ENCODE results near the gene HS1BP3.

Gene HS1BP3

DNA sequence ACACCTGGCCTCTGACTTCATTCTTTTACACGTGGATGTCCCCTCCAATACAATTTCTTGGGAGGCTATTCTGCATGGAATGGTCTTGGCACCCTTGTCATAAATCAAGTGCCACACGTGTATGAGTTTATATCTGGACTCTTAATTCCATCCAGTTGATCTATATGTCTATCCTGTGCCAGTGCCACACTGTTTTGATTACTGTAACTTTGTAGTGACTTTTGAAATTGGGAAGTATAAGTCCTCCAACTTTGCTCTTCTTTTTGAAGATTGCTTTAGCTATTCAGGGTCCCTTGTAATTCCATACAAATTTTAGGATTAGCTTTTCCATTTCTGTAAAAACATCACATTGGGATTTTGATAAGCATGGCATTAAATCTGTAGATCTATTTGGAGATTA lies 43.5 kb downstream of the HS1BP3 start:
- no peak for FAIRE-seq
- DNase-seq (ENCODE audit: insufficient read length, low spot score), result no peak

DNA sequence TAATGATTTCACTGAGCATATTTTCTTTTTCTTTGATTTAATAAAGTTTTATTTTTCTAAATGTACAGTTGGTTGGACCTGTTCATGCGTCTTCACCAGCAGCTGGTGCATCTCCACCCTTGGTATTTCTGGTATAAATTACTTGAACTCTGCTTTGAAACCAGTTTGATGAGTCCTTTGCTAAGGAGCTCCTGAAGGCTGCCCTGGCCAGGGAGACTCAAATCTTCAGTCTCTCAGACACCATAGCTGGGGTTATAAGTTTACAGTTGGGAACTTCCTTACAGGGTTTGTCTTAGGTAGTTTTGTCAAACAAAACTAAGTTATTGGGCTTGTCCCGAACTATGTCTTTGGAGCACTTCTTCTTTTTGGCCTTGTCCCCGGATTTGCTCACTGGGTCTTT lies 44.7 kb downstream of the HS1BP3 start:
- DNase-seq (ENCODE audit: insufficient read length, low spot score) (no peak), FAIRE-seq (no peak)

DNA sequence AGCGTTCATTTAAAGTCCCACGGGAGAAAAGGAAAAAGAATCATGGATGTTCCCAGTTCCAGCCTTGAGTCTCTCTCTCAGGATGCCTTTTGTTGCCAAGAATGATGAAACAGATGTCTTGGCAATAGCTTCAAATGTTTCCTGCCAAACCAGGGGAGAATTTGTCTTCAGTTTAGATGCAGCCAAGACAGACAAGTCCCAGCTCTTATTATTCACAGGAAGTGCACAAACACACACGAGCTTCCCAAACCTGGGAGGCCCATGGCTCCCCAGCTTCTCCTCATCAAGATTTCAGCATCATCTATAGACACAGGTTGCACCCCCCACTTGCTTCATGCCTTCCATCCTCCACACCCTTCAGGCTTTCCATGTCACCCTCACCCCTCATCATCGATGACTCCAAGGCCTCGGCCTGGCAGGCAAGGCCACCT lies 45.9 kb downstream of the HS1BP3 start:
- FAIRE-seq (no peak), DNase-seq (ENCODE audit: insufficient read length, low spot score) (no peak)

DNA sequence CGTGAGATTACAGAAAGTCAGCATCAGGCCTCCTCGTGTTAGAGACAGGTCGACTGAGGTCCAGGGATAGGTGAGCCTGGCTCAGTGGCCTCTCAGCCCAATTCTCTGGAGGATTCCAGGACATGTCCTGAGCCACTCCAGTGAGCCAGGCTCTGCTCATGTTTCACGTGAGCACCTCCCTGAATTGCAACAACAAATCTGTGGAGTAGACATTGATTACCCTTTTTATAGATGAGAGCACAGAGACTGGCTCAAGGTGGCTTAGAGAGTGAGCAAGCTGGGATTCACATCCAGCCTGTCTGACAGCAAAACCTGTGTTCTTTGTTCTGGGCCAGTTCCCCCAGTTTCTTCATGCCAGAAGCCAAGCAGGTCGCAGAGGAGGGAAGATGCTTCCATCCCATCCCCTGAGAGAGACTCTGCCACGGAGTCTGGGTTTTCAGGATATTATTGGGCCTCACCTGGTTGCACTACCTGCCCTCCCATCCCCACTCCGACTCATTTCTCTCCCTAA lies 46.4 kb downstream of the HS1BP3 start:
- DNase-seq (ENCODE audit: insufficient read length, low spot score) (no peak), FAIRE-seq (no peak)

DNA sequence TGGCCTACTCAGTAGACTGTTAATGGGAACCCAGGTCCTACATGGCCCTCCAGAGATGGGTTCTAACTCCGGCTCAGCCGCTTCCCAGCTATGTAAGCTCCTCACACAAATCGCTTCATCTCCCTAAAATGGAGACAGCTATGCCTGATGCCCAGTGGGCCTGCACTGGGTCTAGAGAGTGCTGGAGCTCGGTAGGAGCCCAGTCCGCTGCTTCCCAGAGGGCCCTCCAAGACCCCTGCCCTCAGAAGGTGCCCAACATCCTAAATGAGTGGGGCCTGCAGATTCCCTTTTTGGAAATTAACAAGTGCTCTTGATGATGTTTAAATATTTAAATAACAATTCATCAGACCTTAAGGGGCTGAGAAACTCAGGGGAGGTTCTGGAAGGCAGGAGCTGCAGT lies 47.1 kb downstream of the HS1BP3 start:
- no peak for DNase-seq (ENCODE audit: insufficient read length, low spot score)
- FAIRE-seq, result no peak

DNA sequence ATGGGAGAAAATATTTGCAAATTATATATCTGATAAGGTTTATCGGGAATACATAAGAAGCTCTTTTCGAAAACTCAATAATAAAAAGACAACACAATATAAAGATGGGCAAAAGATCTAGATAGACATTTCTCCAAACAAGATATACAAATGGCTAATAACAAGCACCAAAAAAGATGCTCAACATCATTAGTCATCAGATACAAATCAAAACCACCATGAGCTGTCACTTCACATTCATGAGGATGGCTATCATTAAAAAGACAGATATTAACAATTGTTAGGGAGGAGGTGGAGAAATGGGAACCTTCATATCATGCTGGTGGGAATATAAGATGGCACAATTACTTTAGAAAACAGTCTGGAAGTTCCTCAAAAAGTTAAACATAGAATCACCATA lies 48.1 kb downstream of the HS1BP3 start:
- FAIRE-seq, result no peak
- no peak for DNase-seq (ENCODE audit: insufficient read length, low spot score)

DNA sequence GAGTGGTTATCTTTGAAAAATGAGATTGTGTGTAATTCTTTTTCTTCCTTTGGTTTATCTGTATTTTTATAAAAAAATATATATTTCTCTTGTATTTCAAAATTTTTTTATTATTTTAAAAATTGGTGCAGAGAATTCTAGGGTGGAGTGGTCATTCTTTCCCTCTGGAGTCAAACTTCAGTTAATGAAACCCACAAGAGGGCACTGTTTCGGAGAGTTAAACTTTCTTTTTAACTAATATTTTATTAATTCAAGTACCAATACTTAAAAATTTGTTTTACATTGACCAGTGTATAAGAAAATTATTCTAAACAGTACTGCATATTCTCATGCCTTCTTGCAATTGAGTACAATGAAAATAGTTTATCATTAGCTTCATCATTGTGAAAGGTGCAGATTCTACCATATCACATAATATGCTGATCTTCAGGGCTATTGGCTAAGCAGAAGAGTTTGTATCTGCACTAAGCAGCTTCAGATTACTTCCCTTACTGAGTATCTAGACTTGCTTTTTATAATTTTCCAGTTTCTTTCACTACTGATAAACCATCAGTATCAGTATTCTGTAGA lies 50.1 kb downstream of the HS1BP3 start:
- DNase-seq (ENCODE audit: insufficient read length, low spot score) (no peak), FAIRE-seq (no peak)

DNA sequence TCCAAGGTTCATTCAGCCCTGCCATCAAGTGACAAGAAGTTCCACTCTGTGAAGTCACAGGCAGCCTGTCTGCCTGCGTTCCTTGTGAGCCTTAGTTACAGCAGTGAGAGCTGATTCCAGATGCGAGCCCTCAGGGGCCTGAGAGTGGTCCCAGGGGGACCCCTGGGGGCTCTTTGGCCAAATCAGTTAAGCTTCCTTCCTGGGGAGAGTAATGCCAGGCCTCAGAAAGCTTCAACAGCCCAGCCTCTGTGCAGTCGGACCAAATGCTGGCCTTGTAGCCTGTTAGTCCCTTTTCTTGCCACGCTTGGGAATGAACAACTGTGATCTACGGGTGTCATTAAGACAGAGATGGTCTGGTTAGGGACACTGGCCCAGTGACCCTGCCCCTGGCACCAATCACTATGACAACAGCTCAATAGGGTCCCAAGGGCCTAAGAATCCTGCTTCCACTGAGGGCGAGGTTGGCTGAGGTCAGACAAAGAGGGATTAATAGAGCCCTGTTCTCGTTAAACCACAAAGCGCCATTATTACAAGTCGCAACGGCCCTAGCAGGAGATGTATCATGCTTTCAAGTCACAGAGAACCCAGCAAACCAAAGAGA lies 50.9 kb downstream of the HS1BP3 start:
- DNase-seq (ENCODE audit: insufficient read length, low spot score) (no peak), FAIRE-seq (no peak)

DNA sequence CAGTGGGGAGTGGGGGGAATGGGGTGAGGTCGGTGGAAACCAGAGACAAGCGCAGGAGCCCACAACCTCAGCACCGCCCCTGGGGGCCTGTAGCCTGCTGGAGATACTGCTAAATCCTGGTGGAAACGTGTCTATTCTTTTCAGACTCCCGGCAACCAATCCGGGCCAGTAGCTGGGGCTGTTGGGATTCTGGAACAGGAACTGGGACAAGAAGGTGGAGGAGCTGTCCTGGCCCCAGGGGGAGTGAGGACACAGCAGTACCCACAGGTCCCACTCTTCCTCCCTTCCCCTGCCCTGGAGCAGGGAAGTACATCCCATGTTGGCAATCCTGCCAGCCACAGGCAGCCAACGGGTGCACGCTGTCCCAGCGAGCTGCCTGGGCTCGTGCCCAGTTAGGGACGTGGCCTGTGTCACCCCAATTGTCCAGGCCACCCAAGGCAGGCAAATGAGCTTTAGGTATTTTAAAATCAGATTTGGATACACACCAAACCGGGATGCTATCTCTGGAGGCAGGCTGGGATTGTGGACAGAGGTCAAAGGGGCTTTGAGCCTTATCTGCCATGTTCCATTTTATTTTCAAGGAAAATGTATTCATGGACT lies 51.8 kb downstream of the HS1BP3 start:
- FAIRE-seq (no peak), DNase-seq (ENCODE audit: insufficient read length, low spot score) (no peak)

DNA sequence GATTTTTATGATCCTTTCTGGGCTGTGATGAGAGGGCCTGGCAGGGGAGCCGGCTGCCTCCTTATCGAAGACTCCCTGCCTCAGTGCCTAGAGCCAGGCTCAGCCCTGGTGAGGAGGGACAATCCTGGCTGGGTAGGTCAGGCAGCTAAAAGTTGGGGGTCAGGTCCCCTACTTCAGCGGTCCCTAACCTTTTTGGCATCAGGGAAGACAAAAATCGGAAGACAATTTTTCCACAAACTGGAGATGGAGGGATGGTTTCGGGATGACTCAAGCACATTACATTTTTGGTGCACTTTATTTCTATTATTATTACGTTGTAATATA lies 53.1 kb downstream of the HS1BP3 start:
- DNase-seq (ENCODE audit: insufficient read length, low spot score) (no peak), FAIRE-seq (no peak)

DNA sequence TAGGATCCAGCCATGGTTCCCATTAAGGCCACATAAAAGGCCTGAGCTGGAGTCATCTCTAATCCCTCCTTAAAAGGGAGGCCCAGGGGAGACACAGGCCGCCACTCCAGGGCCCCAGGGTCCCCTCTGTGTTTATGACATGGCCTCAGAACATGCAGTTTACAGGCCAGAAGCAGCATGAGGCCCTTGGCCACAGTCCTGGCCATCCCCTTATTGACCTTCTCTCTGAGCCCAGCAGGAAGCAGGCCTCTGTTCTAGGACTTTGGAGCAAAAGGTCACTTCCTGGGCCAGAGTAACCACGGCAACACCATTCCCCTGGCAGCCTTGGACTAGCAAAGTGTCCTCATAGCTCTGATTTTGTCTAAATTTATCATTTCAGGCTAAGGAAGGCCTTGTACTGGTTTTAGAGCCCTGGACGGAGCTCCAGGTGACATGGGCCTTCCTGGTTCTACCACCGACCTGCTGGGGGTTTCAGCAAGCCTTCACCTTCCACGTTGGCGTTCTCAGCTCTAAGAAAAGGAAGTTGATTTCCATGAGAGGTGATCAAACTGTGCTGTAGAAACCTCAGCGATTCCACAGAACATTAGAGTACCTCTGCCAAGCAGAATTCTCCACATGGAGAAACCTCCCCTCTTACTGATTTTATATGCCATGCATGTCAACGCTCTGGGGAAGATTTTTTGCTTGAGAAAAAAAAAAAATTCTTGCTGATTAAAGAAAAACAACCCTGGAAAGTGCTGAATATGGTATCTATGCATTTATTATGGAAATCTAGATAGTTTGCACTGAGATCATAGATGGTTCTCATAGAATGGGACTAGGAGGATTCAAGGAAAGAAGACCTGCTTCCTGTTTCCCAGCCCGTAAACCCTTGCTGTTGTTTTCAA lies 53.7 kb downstream of the HS1BP3 start:
- DNase-seq (ENCODE audit: insufficient read length, low spot score), result no peak
- peak; percentile 14 for FAIRE-seq

DNA sequence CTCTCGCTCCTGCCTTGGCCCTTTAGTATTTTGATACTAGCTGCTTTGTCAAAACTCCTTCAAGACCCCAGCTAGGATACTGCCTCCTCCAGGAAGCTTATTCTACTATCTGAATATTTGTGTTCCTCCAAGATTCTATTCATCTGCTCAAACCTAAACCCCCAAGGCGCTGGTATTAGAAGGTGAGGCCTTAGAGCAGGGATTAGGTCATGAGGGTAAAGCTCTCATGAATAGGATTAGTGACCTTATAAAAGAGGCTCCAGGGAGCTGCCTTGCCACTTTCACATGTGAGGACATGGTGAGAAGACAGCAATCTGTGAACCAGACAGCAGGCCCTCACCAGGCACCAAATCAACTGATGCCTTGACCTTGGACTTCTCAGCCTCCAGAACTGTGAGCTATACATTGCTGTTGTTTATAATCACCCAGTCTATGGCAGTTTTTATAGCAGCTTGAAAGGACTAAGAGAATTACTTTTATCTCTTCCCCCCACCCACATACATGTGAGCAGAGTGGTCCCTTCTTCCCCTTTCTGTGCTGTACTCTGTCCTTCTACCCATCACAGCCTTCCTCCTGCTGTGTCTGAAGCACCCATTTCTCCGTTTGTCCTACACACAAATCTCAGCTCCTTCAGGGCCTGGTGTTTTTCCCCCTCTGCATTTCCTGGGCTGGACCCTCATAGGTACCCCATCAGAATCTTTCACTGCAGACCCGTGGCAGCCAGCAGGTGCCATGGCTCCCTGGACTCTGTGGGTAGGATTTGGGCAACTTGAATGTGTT lies 54.5 kb downstream of the HS1BP3 start:
- DNase-seq (ENCODE audit: insufficient read length, low spot score) (no peak), FAIRE-seq (no peak)

DNA sequence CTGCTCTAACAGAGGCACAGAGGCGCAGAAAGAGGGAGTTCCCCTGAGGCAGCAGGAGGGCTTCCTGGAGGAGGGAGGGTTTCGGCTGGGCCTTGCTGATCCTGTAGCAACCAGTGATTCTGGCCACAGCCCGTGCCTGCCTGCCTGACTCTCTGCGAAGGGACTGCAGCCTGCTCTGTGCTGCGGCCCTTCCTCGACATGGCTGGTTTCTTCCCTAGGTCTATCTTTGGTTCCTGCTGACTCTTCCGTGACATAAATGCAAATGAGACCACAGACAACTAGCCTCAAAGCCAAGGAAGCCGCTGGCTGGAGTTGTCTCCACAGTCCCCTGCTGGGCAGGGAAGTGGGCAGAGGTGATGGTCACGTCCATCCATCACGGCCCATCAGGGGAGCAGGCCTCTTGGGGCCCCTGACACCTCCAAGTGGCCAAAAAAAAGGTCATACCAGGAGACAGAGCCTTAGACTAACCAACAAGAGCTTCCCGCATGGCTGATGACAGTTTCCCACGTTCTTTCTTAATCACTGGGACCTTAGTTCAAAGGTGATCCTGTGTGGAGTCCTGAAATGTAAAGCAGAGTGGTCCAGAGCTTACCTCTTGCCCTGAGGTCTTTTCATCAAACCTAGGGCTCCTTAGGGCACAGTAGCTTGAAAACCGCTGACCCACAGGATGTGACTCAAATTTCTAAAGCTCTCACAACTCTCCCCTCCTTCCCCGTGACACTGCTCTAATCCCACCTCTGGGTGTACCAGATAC lies 55.3 kb downstream of the HS1BP3 start:
- FAIRE-seq (peak; percentile 98), DNase-seq (ENCODE audit: insufficient read length, low spot score) (peak; percentile 75)

DNA sequence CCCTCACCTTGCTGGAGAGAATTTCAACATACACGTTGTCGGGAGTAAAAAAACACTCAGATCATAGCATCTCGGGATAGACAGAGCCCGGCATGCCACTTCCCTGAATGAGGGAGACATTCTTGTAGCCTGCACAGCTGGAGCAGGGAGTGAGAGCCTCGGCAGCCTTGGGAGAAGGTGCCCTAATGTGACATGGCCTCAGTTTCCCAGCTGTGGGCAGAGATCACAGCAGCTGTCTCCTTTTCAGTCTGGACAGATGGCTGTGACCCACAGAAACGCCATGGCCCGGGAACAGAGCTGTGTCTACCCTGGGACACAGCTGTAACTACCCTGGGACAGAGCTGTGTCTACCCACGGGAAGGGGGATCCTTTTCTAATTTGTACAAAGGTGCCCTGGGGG lies 55.9 kb downstream of the HS1BP3 start:
- FAIRE-seq (peak; percentile 39), DNase-seq (ENCODE audit: insufficient read length, low spot score) (no peak)

DNA sequence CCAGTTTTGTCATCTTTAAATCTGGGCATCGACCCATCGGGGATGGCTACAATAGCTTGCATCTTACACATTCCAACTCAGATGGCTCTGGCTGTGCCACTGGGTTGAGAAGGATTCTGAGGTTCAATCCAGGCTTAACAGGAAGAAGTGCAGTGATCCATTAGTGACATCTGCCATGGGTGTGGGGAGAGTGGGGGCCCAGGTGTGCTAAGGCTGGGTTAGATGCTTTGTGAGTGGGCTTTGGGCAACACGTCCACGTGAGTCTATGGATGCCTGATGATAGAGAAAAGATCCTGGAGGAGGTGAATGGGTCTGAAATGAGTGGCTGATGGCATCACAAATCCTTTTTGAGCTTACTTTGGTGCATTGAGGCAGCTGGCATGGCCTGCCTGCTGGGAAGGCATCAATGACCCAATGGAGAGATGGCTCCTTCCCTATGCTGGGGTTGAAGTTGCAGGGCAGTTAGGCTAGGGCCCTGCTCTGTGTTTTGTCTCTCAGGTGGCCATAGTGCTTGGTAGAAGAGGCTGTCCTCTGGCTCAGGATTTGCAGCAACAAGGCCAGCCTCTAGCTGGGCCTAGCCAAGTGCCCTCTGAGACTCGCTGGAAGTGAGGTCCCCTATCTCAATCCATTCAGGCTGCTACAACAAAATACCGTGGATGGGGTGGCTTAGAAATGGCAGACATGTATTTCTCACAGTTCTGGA lies 56.7 kb downstream of the HS1BP3 start:
- no peak for FAIRE-seq
- no peak for DNase-seq (ENCODE audit: insufficient read length, low spot score)

DNA sequence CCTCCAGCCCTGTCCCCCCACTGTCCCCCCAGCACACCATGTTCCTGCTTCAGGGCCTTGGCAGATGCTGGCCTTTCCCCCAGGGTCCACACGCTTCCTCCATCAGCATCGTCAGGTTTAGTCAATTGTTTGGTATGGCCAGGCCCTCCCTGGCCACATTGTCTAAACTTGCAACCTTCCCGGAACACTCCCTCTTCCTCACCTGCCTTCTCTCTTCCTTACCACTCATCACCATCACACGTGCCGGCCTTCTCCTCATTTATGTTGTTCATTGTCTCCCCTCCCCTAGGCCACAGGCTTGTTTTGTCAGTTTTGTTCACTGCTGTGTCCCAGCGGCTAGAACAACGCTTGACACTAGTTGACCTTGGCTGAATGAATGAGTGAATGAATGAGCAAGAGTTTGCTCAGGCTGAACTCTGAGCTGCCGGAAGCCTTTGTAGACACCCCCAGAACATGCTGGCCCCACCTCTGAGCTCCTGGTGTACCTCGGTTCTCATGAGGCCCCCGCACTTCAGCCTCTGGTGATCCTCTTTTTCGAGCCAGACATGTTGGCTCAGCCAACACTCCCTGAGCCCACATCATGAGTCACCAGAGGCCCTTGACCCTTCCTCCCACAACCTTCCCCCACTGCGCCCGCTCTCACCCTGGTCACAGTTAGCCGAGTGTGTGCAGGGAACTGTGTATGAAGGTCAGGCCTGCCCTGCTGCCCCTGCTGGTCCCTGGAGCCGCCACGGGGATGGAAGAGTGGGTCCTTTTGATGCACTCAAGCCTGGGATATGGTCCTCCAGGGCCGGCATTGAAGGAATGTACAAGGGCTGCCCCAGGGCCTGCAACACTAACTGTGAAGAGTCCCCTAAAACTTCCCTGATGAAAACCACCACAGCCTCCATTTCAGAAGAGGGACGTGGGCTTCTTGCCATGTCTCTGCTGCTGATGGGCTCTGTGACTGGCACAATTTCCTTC lies 57.5 kb downstream of the HS1BP3 start:
- DNase-seq (ENCODE audit: insufficient read length, low spot score) (no peak), FAIRE-seq (no peak)

DNA sequence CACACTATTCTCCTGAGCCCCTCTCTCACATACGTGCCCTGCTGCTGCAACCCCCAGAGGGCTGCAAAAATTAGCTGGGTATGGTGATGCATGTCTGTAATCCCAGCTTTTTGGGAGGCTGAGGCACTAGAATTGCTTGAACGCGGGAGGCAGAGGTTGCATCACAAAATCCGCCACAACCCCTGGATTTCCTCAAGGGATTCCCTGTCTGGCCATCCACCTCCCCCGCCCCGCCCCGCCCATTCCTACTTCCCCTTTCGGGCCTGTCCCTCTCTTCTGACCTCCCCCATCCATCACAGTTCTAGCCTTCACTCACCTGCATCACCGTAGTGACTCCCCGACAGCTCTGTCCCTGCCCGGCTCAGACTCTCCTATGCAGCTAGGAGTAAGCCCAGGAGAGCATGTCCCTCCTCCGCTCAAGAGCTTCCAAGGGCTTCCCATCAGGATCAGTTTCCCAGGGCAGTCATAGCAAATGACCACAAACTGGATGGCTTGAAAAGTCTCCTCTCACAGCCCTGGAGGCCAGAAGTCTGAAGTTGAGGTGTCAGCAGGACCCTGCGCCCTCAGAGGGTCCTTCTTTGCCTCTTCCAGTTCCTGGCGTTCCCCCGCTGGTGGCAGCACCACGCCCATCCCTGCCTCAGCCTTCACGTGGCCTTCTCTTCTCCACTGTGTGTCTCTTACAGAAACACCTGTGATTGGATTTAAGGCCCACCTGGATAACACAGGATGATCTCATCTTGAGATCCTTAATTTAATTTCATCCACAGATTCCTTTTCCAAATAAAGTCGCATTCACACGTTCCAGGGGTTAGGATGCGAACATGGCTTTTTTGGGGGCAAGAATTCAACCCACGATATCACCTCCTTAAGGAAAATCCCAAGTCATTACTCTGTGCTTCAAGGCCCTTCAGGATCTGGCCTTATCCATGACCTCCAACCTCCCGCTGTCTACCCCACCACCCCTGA lies 58.5 kb downstream of the HS1BP3 start:
- no peak for FAIRE-seq
- DNase-seq (ENCODE audit: insufficient read length, low spot score), result no peak
